NT2/D1 (cell line): Measurements from ENCODE around the gene PSAP.

Experiments used
- DNase-seq: peaks from one replicate; pipeline ENCODE4 v3.0.0-alpha.2; 2011; ENCODE audit warnings: low read depth, low spot score
- H3K27me3 ChIP-seq: 2 replicates; pipeline ENCODE4 v1.6.0; 2011; ENCODE audit warnings: mild to moderate bottlenecking; ENCODE audit not compliant: insufficient read length, insufficient read depth
- H3K36me3 ChIP-seq: 2 replicates; pipeline ENCODE4 v1.6.1; 2011; ENCODE audit warnings: mild to moderate bottlenecking, low read length, mixed read lengths; ENCODE audit not compliant: insufficient read depth, insufficient read length
- H3K4me1 ChIP-seq: 2 replicates; pipeline ENCODE4 v1.5.1; 2011; ENCODE audit not compliant: insufficient read depth, insufficient read length
- H3K4me3 ChIP-seq: 2 replicates; pipeline ENCODE4 v1.5.1; 2011; ENCODE audit warnings: low read depth; ENCODE audit not compliant: insufficient read length
- H3K9ac ChIP-seq: 2 replicates; pipeline ENCODE4 v1.6.0; 2011; ENCODE audit warnings: low read depth; ENCODE audit not compliant: insufficient read length
- H3K9me3 ChIP-seq: 2 replicates; pipeline ENCODE4 v1.5.1; 2011; ENCODE audit warnings: mild to moderate bottlenecking, low read length; ENCODE audit not compliant: insufficient read depth
- SUZ12 ChIP-seq: IDR thresholded peaks from 2 replicates; pipeline ENCODE4 v1.6.1; 2011; ENCODE audit not compliant: insufficient read length, insufficient read depth; ENCODE audit errors: extremely low read depth
- YY1 ChIP-seq: IDR thresholded peaks from 2 replicates; pipeline ENCODE4 v1.6.1; 2011; ENCODE audit not compliant: insufficient read length, insufficient read depth
- ZNF274 ChIP-seq: IDR thresholded peaks from 2 replicates; pipeline ENCODE4 v1.6.1; 2011; ENCODE audit warnings: mild to moderate bottlenecking, low read depth, low read length

The PSAP gene

GRCh38 chr10:71865561-71866041 lies 14.6 kb upstream of the PSAP start:
- DNase-seq: no peak
- no peak overlapping the region for H3K4me3 ChIP-seq
- no peak for TF ChIP-seq YY1
- no peak for TF ChIP-seq ZNF274
- no peak for TF ChIP-seq SUZ12
- H3K36me3 ChIP-seq: no peaks in the 10 kb centered on the region
- H3K4me1 ChIP-seq: no peaks in the 10 kb centered on the region
- no peaks in the 10 kb centered on the region for H3K27me3 ChIP-seq
- H3K9ac ChIP-seq: no peak overlapping the region
- H3K9me3 ChIP-seq: no peaks in the 10 kb centered on the region

- Histone ChIP-seq H3K4me1 (peaks cover 4% of the 10 kb centered on the region), H3K27me3 (no peaks in the 10 kb centered on the region), H3K9ac (no peak overlapping the region), H3K36me3 (no peaks in the 10 kb centered on the region), H3K9me3 (no peaks in the 10 kb centered on the region), H3K4me3 (no peak overlapping the region)
- no peak for DNase-seq
- no peak for TF ChIP-seq YY1
- TF ChIP-seq SUZ12: no peak
- TF ChIP-seq ZNF274: no peak
These were observed 13.9 kb upstream of the PSAP start for GRCh38 chr10:71864911-71865361.

GRCh38 chr10:71863203-71863602 lies 12.2 kb upstream of the PSAP start:
- no peak overlapping the region for H3K9ac ChIP-seq
- H3K4me3 ChIP-seq: no peak overlapping the region
- H3K27me3 ChIP-seq: no peaks in the 10 kb centered on the region
- TF ChIP-seq SUZ12 (no peak), YY1 (no peak), ZNF274 (no peak)
- no peaks in the 10 kb centered on the region for H3K36me3 ChIP-seq
- no peak for DNase-seq
- peaks cover 5% of the 10 kb centered on the region for H3K4me1 ChIP-seq
- no peaks in the 10 kb centered on the region for H3K9me3 ChIP-seq

- TF ChIP-seq SUZ12: no peak
- no peak for TF ChIP-seq ZNF274
- no peak for TF ChIP-seq YY1
- no peaks in the 10 kb centered on the region for H3K36me3 ChIP-seq
- peak; percentile 66 for DNase-seq
- peak overlapping the region; percentile 32 for H3K9ac ChIP-seq
- H3K4me3 ChIP-seq: no peak overlapping the region
- peaks cover 5% of the 10 kb centered on the region for H3K4me1 ChIP-seq
- H3K9me3 ChIP-seq: no peaks in the 10 kb centered on the region
- no peaks in the 10 kb centered on the region for H3K27me3 ChIP-seq
These were observed 9.4 kb upstream of the PSAP start for GRCh38 chr10:71860243-71861029.

GRCh38 chr10:71857934-71858890 lies 7.2 kb upstream of the PSAP start:
- no peak for DNase-seq
- no peaks in the 10 kb centered on the region for H3K9me3 ChIP-seq
- peaks cover 5% of the 10 kb centered on the region for H3K4me1 ChIP-seq
- no peaks in the 10 kb centered on the region for H3K27me3 ChIP-seq
- no peaks in the 10 kb centered on the region for H3K36me3 ChIP-seq
- H3K4me3 ChIP-seq: no peak overlapping the region
- TF ChIP-seq ZNF274 (no peak), YY1 (no peak), SUZ12 (no peak)
- no peak overlapping the region for H3K9ac ChIP-seq

- Histone ChIP-seq H3K9ac (no peak overlapping the region), H3K9me3 (no peaks in the 10 kb centered on the region), H3K4me1 (peaks cover 5% of the 10 kb centered on the region), H3K27me3 (no peaks in the 10 kb centered on the region), H3K4me3 (no peak overlapping the region), H3K36me3 (no peaks in the 10 kb centered on the region)
- DNase-seq: no peak
- TF ChIP-seq ZNF274 (no peak), YY1 (no peak), SUZ12 (no peak)
These were observed 5.6 kb upstream of the PSAP start for GRCh38 chr10:71856619-71857018.
